Measurements from ENCODE around the gene MAPK10.

The MAPK10 gene

DNA sequence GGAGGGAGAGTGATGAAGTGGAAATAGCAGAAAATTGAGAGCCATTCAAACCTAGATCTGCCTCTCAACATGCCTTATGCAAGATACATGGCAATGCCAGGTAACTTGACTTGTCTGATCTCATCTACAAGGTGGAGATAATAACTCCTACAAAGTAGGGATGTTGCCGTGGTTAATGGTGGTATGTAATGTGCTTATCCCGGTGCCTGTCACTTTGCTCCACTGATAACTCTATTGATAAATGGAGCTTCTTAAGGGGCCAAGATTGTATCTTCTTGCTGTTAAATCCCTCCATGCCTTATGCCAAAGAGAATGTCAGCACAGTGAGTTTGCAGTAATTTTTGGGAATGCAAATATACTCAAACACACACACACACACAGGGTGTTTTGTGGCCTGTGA, 355.8 kb downstream of the MAPK10 start:
- TF ChIP-seq, protein P1, sequence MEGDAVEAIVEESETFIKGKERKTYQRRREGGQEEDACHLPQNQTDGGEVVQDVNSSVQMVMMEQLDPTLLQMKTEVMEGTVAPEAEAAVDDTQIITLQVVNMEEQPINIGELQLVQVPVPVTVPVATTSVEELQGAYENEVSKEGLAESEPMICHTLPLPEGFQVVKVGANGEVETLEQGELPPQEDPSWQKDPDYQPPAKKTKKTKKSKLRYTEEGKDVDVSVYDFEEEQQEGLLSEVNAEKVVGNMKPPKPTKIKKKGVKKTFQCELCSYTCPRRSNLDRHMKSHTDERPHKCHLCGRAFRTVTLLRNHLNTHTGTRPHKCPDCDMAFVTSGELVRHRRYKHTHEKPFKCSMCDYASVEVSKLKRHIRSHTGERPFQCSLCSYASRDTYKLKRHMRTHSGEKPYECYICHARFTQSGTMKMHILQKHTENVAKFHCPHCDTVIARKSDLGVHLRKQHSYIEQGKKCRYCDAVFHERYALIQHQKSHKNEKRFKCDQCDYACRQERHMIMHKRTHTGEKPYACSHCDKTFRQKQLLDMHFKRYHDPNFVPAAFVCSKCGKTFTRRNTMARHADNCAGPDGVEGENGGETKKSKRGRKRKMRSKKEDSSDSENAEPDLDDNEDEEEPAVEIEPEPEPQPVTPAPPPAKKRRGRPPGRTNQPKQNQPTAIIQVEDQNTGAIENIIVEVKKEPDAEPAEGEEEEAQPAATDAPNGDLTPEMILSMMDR (IDR thresholded peaks at IDR 0.05; ENCODE audit: low read length, missing control alignments) = no peak
- no peak overlapping the region for H3K4me3 ChIP-seq (replicated peaks; ENCODE audit: low read depth, low read length)

GRCh38 chr4:86001591-86001990, 358.3 kb downstream of the MAPK10 start:
- DNase-seq (ENCODE audit: low read depth) = no peak
- TF ChIP-seq, protein P1 (IDR thresholded peaks at IDR 0.05; ENCODE audit: low read length, missing control alignments) = no peak
- H3K4me3 ChIP-seq (replicated peaks; ENCODE audit: low read depth, low read length) = no peak overlapping the region

More for the DNA sequence above, 355.8 kb downstream of the MAPK10 start:
- no peak for DNase-seq (ENCODE audit: low read depth)

DNA sequence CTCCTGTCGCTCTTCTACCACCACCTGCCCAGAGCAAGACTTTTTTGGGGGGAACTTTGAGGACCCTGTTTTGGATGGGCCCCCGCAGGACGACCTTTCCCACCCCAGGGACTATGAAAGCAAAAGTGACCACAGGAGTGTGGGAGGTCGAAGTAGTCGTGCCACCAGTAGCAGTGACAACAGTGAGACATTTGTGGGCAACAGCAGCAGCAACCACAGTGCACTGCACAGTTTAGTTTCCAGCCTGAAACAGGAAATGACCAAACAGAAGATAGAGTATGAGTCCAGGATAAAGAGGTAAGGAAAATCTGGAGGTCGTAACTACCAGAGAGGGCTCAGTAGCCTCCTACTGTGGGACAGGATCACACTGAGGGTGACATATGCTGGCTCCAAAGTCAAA, 364.5 kb downstream of the MAPK10 start:
- TF ChIP-seq, protein P1 (IDR thresholded peaks at IDR 0.05; ENCODE audit: low read length, missing control alignments) = no peak
- DNase-seq (ENCODE audit: low read depth) = no peak
- no peak overlapping the region for H3K4me3 ChIP-seq (replicated peaks; ENCODE audit: low read depth, low read length)

DNA sequence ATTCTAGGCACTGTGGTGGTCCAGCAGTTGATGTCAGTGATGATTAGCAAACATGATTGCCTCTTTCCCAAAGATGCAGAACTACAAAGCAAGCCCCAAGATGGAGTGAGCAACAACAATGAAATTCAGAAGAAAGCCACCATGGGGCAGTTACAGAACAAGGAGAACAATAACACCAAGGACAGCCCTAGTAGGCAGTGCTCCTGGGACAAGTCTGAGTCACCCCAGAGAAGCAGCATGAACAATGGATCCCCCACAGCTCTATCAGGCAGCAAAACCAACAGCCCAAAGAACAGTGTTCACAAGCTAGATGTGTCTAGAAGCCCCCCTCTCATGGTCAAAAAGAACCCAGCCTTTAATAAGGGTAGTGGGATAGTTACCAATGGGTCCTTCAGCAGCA, 365.3 kb downstream of the MAPK10 start:
- H3K4me3 ChIP-seq (replicated peaks; ENCODE audit: low read depth, low read length) = no peak overlapping the region
- peak; percentile 45 for DNase-seq (ENCODE audit: low read depth)
- TF ChIP-seq, protein P1 (IDR thresholded peaks at IDR 0.05; ENCODE audit: low read length, missing control alignments) = no peak

- DNase-seq (ENCODE audit: low read depth) = no peak
- H3K4me3 ChIP-seq (replicated peaks; ENCODE audit: low read depth, low read length) = no peak overlapping the region
- TF ChIP-seq, protein P1 (IDR thresholded peaks at IDR 0.05; ENCODE audit: low read length, missing control alignments) = no peak
Measured at GRCh38 chr4:85993641-85994040, 366.2 kb downstream of the MAPK10 start.

GRCh38 chr4:85986266-85986665, 373.6 kb downstream of the MAPK10 start:
- TF ChIP-seq, protein P1 (IDR thresholded peaks at IDR 0.05; ENCODE audit: low read length, missing control alignments) = no peak
- no peak for DNase-seq (ENCODE audit: low read depth)
- H3K4me3 ChIP-seq (replicated peaks; ENCODE audit: low read depth, low read length) = no peak overlapping the region

- no peak for DNase-seq (ENCODE audit: low read depth)
- H3K4me3 ChIP-seq (replicated peaks; ENCODE audit: low read depth, low read length) = no peak overlapping the region
- TF ChIP-seq, protein P1 (IDR thresholded peaks at IDR 0.05; ENCODE audit: low read length, missing control alignments) = no peak
Measured at GRCh38 chr4:85979276-85979675, 380.6 kb downstream of the MAPK10 start.
